A375 (cell line): ENCODE data around the gene TSHZ1. TPM values are rescaled to one million over a fixed set of nuclear protein-coding genes. Genes with fewer than 3 reads are reported as not detected.

Experiments
- total RNA-seq: library from RNA; depleted of rRNA; stranded (reverse); fragments of >200 nt; shearing (Covaris generic); gene quantifications from 2 replicates; pipeline ENCODE4 v1.2.3, GENCODE V29; 2014; rRNA removed

The TSHZ1 gene
- 10.2 and 11.7 TPM in 2 replicates for total RNA-seq

DNA sequence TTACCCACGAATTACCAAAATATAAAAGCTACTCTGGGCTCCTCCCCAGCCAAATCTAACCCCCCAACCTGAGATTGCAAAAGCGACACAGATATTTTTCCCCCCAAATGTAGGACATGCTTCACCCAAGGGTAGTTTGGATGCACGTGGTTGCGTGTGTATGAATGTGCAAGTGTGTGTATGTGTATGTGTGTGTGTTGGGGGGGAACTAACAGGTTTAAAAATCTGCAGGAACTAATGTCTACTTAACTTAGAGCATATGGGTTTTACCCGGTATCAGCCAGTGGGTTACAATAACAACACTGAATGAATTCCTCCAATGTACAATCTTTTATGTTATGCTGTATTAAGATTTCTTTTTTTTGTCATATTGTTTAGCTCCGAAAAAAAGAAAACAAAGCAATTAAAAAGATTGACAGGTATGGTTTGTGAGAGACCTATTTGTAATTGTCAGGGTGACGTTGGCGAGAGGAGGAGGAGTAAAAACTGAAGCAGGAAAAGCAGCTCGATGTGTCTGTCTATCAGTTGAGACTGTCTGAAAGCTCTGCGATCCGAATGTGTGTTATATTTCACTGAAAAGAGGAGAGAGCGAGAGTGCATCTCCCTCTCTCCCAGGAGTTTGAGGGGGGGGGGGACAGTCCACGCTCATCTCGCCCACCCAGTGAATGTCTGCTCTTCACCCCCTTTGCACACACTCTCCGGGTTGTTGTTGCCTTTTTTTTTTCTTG, at the start of gene TSHZ1:
TSHZ1 (plus strand) TSS at position 524 of the 728 bp plus-strand sequence. CDS start 1,080 bp downstream, outside the sequence.

GRCh38 chr18:75209129-75209950, 1.3 kb upstream of the TSHZ1 start, which contains the start of gene PTGR3:
TSS of gene PTGR3 (minus strand) at chr18:75209139. CDS start at chr18:75209058, 81 bp downstream.

Other genes with a start within 250 kb of the TSHZ1 start
- 7.1 and 12.8 TPM in 2 replicates for gene PTGR3, start 1.7 kb upstream of the TSHZ1 start, total RNA-seq
- not detected in 2 replicates for gene SMIM21, start 216.9 kb downstream of the TSHZ1 start, total RNA-seq